ENCODE data around the gene CRHR1.

The CRHR1 gene

DNA sequence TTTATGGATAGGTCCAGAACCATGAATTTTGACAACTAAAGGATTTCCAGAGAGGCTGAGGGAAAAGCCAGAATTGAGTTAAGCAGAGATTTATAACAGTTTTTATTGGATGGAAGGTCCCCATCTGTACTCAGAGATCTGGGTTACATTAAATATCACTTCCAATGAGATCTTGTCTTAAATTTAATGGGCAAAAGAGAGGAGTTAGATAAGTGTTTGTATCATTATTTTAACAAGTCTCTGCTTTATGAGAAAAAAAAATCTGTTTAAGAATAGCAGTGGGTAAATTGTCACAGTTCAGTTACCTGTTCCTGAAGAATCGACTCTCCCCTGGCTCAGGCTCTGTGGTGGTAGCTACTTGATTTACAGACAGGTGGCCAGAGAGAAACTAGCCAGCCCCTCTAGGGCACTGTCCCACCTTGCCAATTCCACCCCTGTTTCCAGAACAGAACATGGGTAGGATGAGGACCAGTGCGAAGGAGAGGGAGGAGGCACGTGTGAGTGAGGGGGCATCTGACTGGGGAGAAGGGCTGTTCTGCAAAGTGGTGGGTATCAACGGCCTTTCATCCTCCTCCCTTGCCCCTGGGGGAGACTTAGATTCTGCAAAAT, 22.1 kb upstream of the CRHR1 start:
- DNase-seq (ENCODE audit: low read depth), result no peak
- no peak overlapping the region for H3K4me3 ChIP-seq (ENCODE audit: low read depth, low read length)
- TF ChIP-seq MAX (IDR thresholded peaks at IDR 0.05; ENCODE audit: low read depth, low read length) (no peak), CTCF (IDR thresholded peaks at IDR 0.05; ENCODE audit: low read depth, low read length) (no peak), POLR2A (IDR thresholded peaks at IDR 0.05; ENCODE audit: extremely low read depth, insufficient read length) (no peak), MYC (IDR thresholded peaks at IDR 0.05; ENCODE audit: low read depth, low read length) (no peak)

GRCh38 chr17:45763182-45763581, 20.9 kb upstream of the CRHR1 start:
- no peak overlapping the region for H3K4me3 ChIP-seq (ENCODE audit: low read depth, low read length)
- TF ChIP-seq POLR2A (IDR thresholded peaks at IDR 0.05; ENCODE audit: extremely low read depth, insufficient read length) (no peak), CTCF (IDR thresholded peaks at IDR 0.05; ENCODE audit: low read depth, low read length) (no peak), MAX (IDR thresholded peaks at IDR 0.05; ENCODE audit: low read depth, low read length) (no peak), MYC (IDR thresholded peaks at IDR 0.05; ENCODE audit: low read depth, low read length) (no peak)
- no peak for DNase-seq (ENCODE audit: low read depth)

- TF ChIP-seq CTCF (IDR thresholded peaks at IDR 0.05; ENCODE audit: low read depth, low read length) (no peak), MAX (IDR thresholded peaks at IDR 0.05; ENCODE audit: low read depth, low read length) (no peak), POLR2A (IDR thresholded peaks at IDR 0.05; ENCODE audit: extremely low read depth, insufficient read length) (no peak), MYC (IDR thresholded peaks at IDR 0.05; ENCODE audit: low read depth, low read length) (no peak)
- no peak overlapping the region for H3K4me3 ChIP-seq (ENCODE audit: low read depth, low read length)
- DNase-seq (ENCODE audit: low read depth), result no peak
These were observed 19.6 kb upstream of the CRHR1 start for GRCh38 chr17:45764479-45764878.

DNA sequence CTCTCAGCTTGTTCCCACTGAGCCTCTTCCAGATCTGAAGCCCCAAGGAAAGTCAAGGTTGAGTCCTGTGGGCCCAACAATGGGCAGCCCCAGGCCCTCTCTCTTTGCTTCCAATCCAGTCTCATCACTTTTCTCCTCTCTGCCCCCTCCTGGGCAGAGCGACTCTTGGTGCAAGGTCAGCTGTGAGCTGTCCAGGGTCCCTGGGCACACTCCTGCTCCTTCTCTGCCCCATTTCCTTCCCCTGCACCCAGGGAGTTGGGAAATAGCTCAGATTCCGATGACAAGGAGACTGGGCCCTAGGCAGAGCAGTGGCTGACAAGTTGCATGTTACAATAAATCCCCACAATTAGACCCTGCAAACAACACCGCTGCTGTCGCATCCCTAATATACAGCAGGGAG, 16.1 kb upstream of the CRHR1 start:
- DNase-seq (ENCODE audit: low read depth), result no peak
- no peak overlapping the region for H3K4me3 ChIP-seq (ENCODE audit: low read depth, low read length)
- TF ChIP-seq MAX (IDR thresholded peaks at IDR 0.05; ENCODE audit: low read depth, low read length) (no peak), MYC (IDR thresholded peaks at IDR 0.05; ENCODE audit: low read depth, low read length) (no peak), CTCF (IDR thresholded peaks at IDR 0.05; ENCODE audit: low read depth, low read length) (no peak), POLR2A (IDR thresholded peaks at IDR 0.05; ENCODE audit: extremely low read depth, insufficient read length) (no peak)

DNA sequence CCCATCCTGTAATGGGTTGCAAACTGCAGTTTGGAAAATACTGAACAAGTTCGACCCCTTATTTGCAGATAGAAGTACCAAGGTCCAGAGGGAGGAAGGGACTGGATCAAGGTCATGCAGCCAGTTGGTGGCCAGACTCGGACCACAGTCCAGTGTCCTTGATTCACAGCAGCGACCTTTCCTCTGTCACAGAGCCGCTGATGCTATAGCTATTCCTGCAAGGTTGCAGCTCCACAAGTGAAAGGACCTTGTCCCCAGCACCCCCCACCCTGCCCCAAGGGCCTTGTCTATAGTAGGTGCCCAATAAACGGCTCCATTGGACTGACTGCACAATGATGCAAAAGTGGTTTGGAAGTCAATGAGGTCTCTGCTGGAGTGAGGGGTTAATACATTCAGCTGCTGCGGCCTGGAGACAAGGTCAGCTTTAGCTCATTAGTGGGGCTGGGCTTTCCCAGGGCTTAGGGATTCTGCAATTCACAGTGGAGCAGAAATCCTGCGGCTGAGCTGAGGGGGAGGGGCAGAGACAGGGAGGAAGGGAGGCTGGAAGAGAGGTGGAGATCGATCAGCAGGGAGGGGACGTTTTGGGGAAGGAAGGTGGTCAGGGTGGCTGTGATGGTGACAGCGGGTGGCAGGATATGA, 13.4 kb upstream of the CRHR1 start:
- H3K4me3 ChIP-seq (ENCODE audit: low read depth, low read length), result no peak overlapping the region

More for the DNA sequence above, 13.4 kb upstream of the CRHR1 start:
- DNase-seq (ENCODE audit: low read depth), result no peak
- TF ChIP-seq CTCF (IDR thresholded peaks at IDR 0.05; ENCODE audit: low read depth, low read length) (no peak), POLR2A (IDR thresholded peaks at IDR 0.05; ENCODE audit: extremely low read depth, insufficient read length) (no peak), MAX (IDR thresholded peaks at IDR 0.05; ENCODE audit: low read depth, low read length) (no peak), MYC (IDR thresholded peaks at IDR 0.05; ENCODE audit: low read depth, low read length) (no peak)
